ENCODE measurements around the gene PABPC1L.

DNA sequence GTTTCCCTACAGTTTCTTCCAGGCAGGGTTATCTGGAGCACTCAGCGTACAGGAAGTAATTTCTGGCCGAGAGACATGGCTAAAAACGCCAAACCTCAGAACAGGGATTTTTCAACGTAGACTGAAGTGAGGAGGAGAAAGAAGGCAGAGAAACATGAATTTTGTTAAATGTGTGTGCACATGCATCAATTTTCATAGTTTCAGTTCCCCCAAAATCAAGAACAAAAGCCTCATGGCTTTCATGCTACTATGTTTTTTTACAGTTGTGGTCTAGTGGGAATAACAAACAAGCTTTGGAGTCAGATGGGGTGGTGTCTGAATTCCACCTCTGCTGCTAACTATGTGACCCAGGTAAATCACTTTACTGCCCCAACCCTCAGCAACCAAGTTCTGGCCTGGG is 45.4 kb downstream of the PABPC1L start:
- TF ChIP-seq, protein P1, sequence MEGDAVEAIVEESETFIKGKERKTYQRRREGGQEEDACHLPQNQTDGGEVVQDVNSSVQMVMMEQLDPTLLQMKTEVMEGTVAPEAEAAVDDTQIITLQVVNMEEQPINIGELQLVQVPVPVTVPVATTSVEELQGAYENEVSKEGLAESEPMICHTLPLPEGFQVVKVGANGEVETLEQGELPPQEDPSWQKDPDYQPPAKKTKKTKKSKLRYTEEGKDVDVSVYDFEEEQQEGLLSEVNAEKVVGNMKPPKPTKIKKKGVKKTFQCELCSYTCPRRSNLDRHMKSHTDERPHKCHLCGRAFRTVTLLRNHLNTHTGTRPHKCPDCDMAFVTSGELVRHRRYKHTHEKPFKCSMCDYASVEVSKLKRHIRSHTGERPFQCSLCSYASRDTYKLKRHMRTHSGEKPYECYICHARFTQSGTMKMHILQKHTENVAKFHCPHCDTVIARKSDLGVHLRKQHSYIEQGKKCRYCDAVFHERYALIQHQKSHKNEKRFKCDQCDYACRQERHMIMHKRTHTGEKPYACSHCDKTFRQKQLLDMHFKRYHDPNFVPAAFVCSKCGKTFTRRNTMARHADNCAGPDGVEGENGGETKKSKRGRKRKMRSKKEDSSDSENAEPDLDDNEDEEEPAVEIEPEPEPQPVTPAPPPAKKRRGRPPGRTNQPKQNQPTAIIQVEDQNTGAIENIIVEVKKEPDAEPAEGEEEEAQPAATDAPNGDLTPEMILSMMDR (IDR thresholded peaks at IDR 0.05), result no peak
- TF ChIP-seq SIN3A (IDR thresholded peaks at IDR 0.05; ENCODE audit: borderline replicate concordance, insufficient read depth, low read depth, low read length), result no peak
- no peak for TF ChIP-seq POLR2AphosphoS5 (IDR thresholded peaks at IDR 0.05; ENCODE audit: low read depth, low read length)
- TF ChIP-seq, protein P2, sequence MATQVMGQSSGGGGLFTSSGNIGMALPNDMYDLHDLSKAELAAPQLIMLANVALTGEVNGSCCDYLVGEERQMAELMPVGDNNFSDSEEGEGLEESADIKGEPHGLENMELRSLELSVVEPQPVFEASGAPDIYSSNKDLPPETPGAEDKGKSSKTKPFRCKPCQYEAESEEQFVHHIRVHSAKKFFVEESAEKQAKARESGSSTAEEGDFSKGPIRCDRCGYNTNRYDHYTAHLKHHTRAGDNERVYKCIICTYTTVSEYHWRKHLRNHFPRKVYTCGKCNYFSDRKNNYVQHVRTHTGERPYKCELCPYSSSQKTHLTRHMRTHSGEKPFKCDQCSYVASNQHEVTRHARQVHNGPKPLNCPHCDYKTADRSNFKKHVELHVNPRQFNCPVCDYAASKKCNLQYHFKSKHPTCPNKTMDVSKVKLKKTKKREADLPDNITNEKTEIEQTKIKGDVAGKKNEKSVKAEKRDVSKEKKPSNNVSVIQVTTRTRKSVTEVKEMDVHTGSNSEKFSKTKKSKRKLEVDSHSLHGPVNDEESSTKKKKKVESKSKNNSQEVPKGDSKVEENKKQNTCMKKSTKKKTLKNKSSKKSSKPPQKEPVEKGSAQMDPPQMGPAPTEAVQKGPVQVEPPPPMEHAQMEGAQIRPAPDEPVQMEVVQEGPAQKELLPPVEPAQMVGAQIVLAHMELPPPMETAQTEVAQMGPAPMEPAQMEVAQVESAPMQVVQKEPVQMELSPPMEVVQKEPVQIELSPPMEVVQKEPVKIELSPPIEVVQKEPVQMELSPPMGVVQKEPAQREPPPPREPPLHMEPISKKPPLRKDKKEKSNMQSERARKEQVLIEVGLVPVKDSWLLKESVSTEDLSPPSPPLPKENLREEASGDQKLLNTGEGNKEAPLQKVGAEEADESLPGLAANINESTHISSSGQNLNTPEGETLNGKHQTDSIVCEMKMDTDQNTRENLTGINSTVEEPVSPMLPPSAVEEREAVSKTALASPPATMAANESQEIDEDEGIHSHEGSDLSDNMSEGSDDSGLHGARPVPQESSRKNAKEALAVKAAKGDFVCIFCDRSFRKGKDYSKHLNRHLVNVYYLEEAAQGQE (IDR thresholded peaks at IDR 0.05; ENCODE audit: insufficient read depth in 1 of 2, low read depth in 2 of 2, low read length in 1 of 2), result no peak

All from Panc1 (cell line).